Measurements from ENCODE around the gene PNPLA1.

The PNPLA1 gene

GRCh38 chr6:36269834-36270705, at the start of gene PNPLA1:
Gene PNPLA1 (plus strand): TSS chr6:36270060. CDS start chr6:36270460, 400 bp downstream.
- TF ChIP-seq CTCF (conservative IDR thresholded peaks at IDR 0.05; ENCODE audit: control insufficient read depth, insufficient read depth, low read depth, low read length) = no peak
- H3K4me3 ChIP-seq (ENCODE audit: control insufficient read depth, low read depth, low read length) = no peak within 1 kb of the TSS
- no peak for DNase-seq (ENCODE audit: low read depth)

- no peak for DNase-seq (ENCODE audit: low read depth)
- no peak overlapping the region for H3K4me3 ChIP-seq (ENCODE audit: control insufficient read depth, low read depth, low read length)
- no peak for TF ChIP-seq CTCF (conservative IDR thresholded peaks at IDR 0.05; ENCODE audit: control insufficient read depth, insufficient read depth, low read depth, low read length)
Observed at GRCh38 chr6:36220226-36220625, 49.6 kb upstream of the PNPLA1 start.

GRCh38 chr6:36221674-36222073, 48.2 kb upstream of the PNPLA1 start:
- no peak overlapping the region for H3K4me3 ChIP-seq (ENCODE audit: control insufficient read depth, low read depth, low read length)
- DNase-seq (ENCODE audit: low read depth) = no peak

GRCh38 chr6:36222924-36223323, 46.9 kb upstream of the PNPLA1 start:
- H3K4me3 ChIP-seq (ENCODE audit: control insufficient read depth, low read depth, low read length) = no peak overlapping the region
- TF ChIP-seq CTCF (conservative IDR thresholded peaks at IDR 0.05; ENCODE audit: control insufficient read depth, insufficient read depth, low read depth, low read length) = no peak
- DNase-seq (ENCODE audit: low read depth) = no peak

More at GRCh38 chr6:36221674-36222073, 48.2 kb upstream of the PNPLA1 start:
- no peak for TF ChIP-seq CTCF (conservative IDR thresholded peaks at IDR 0.05; ENCODE audit: control insufficient read depth, insufficient read depth, low read depth, low read length)

- no peak for DNase-seq (ENCODE audit: low read depth)
- no peak overlapping the region for H3K4me3 ChIP-seq (ENCODE audit: control insufficient read depth, low read depth, low read length)
- no peak for TF ChIP-seq CTCF (conservative IDR thresholded peaks at IDR 0.05; ENCODE audit: control insufficient read depth, insufficient read depth, low read depth, low read length)
Observed at GRCh38 chr6:36223706-36224105, 46.2 kb upstream of the PNPLA1 start.

GRCh38 chr6:36224918-36225461, 44.9 kb upstream of the PNPLA1 start:
- TF ChIP-seq CTCF (conservative IDR thresholded peaks at IDR 0.05; ENCODE audit: control insufficient read depth, insufficient read depth, low read depth, low read length) = no peak
- DNase-seq (ENCODE audit: low read depth) = peak; percentile 7
- H3K4me3 ChIP-seq (ENCODE audit: control insufficient read depth, low read depth, low read length) = no peak overlapping the region
